ENCODE measurements around the gene ECI2. TPM values are rescaled to one million over a fixed set of nuclear protein-coding genes. Genes with fewer than 3 reads are reported as not detected.

The ECI2 gene
- 27.6 and 30.4 TPM in 2 replicates for total RNA-seq

- intact Hi-C loops (cut with micrococcal nuclease) = loop anchor here (1.0 to 10.0 kb wide), 10 partner anchors 21 to 1370 kb away; partner anchors contain the start of genes BPHL, FAM50B, NQO2 and RIPK1
These were observed at the start of gene ECI2 for GRCh38 chr6:4134841-4135664. Gene ECI2, minus strand, starts transcription at chr6:4135575. Its CDS starts 15 bp downstream, at chr6:4135560.

- intact Hi-C loops (cut with micrococcal nuclease) = no loop called here
These were observed 45.4 kb upstream of the ECI2 start for GRCh38 chr6:4180652-4181255.

GRCh38 chr6:4179960-4180651 lies 44.7 kb upstream of the ECI2 start:
- intact Hi-C loops (cut with micrococcal nuclease) = no loop called here

- intact Hi-C loops (cut with micrococcal nuclease) = no loop called here
These were observed 43.5 kb upstream of the ECI2 start for GRCh38 chr6:4178737-4179333.

- intact Hi-C loops (cut with micrococcal nuclease) = no loop called here
These were observed 41.5 kb upstream of the ECI2 start for GRCh38 chr6:4176907-4177306.

- intact Hi-C loops (cut with micrococcal nuclease) = no loop called here
These were observed 38.7 kb upstream of the ECI2 start for GRCh38 chr6:4174042-4174441.

GRCh38 chr6:4172368-4172767 lies 37.0 kb upstream of the ECI2 start:
- intact Hi-C loops (cut with micrococcal nuclease) = no loop called here

GRCh38 chr6:4170297-4170696 lies 34.9 kb upstream of the ECI2 start:
- intact Hi-C loops (cut with micrococcal nuclease) = no loop called here

GRCh38 chr6:4169028-4169789 lies 33.8 kb upstream of the ECI2 start:
- intact Hi-C loops (cut with micrococcal nuclease) = no loop called here

GRCh38 chr6:4167833-4168232 lies 32.5 kb upstream of the ECI2 start:
- intact Hi-C loops (cut with micrococcal nuclease) = no loop called here

GRCh38 chr6:4167123-4167522 lies 31.7 kb upstream of the ECI2 start:
- intact Hi-C loops (cut with micrococcal nuclease) = no loop called here

- intact Hi-C loops (cut with micrococcal nuclease) = no loop called here
These were observed 29.1 kb upstream of the ECI2 start for GRCh38 chr6:4164456-4164855.

- intact Hi-C loops (cut with micrococcal nuclease) = no loop called here
These were observed 28.7 kb upstream of the ECI2 start for GRCh38 chr6:4164117-4164442.

GRCh38 chr6:4163408-4164116 lies 28.2 kb upstream of the ECI2 start:
- intact Hi-C loops (cut with micrococcal nuclease) = no loop called here

GRCh38 chr6:4162370-4162769 lies 27.0 kb upstream of the ECI2 start:
- intact Hi-C loops (cut with micrococcal nuclease) = no loop called here

- intact Hi-C loops (cut with micrococcal nuclease) = loop anchor here (5.0 kb wide), 1 partner anchor 142 kb away; no protein-coding TSS in a partner anchor
These were observed 24.1 kb upstream of the ECI2 start for GRCh38 chr6:4159491-4159890.

- intact Hi-C loops (cut with micrococcal nuclease) = loop anchor here (5.0 kb wide), 1 partner anchor 140 kb away; no protein-coding TSS in a partner anchor
These were observed 22.1 kb upstream of the ECI2 start for GRCh38 chr6:4157506-4157905.

- intact Hi-C loops (cut with micrococcal nuclease) = loop anchor here (1.0 to 5.0 kb wide), 6 partner anchors 22 to 414 kb away; no protein-coding TSS in a partner anchor
These were observed 20.6 kb upstream of the ECI2 start for GRCh38 chr6:4155848-4156466.

GRCh38 chr6:4153514-4153985 lies 18.2 kb upstream of the ECI2 start:
- intact Hi-C loops (cut with micrococcal nuclease) = no loop called here

GRCh38 chr6:4145083-4145482 lies 9.7 kb upstream of the ECI2 start:
- intact Hi-C loops (cut with micrococcal nuclease) = no loop called here

All from T-helper 2 cell treated with Interferon-gamma antibody and Interleukin-4, amounts not matched to agents 100 ng/mL and 5 ng/mL, for 36 hours (primary cell).